ENCODE measurements around the gene LCN15. TPM values are rescaled to one million over a fixed set of nuclear protein-coding genes. Genes with fewer than 3 reads are reported as not detected.
A peak's percentile ranks its signal among the peaks of the same experiment; 100 is the strongest.

Gene LCN15
- total RNA-seq, 2 donors from 2014 or later, result 0.63 to 1.4 TPM

DNA sequence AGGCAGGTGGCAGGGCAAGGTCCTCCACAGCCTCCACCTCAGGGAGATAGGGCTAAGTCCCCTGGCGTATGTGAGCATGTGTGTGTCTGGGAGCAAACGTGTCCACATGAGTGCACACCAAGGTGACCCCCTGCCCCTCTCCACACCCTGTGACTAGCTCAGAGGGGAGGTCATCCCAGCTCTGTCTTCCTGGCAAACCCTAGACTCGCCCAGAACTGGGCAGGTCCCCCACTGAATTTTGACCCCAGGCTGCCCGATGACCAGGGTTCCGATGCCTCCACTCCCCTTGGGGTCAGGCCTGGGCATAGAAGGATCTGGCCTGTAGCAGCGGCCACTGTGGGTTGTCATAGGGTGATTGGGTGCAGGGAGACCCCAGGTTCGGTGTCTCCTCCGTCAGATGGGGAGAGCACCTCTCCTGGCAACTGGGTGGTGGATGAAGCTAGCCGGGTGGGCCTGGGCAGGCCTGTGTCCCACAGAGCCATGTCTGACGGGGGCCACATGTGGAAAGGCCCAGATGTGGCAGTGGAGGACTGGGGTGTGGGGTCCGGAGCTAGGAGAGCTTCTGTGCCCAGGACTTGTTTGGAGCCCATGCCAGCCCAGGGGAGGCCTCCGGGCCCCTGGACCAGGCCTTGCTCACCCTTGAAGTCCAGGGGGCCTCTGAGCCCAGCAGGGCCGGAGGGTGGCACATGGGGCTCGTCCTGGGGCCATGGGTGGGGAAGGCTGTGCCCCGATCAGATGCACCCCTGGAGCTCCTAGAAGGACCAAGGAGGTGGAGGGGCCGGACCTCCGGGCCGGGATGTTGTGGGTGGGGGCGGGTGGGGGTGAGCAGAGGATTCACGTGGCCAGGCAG lies 45.7 kb downstream of the LCN15 start:
- peaks cover 0 to 68% of the 10 kb centered on the region in 2 donors for H3K4me1 ChIP-seq
- DNase-seq (ENCODE audit: low spot score), result no peak

DNA sequence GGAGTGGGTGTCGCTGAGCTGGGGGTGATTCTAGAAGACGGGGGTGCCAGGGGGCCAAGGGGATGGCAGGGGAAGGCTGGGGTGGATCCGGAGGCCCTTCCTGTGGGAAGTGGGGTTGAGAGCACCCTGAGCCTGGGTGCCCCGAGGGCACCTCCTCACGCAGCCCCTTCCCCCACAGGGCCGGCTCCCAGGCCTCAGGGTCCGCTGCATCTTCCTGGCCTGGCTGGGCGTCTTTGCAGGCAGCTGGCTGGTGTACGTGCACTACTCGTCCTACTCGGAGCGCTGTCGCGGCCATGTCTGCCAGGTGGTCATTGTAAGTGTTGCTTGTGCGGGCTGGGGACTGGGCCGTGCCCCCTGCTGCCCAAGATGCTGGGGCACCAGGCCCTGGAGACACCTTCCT lies 46.9 kb downstream of the LCN15 start:
- Histone ChIP-seq H3K9me3 (no peaks in the 10 kb centered on the region), H3K36me3 (peaks cover 9% of the 10 kb centered on the region), H3K4me3 (no peak overlapping the region), H3K27ac (no peak overlapping the region), H3K4me1 (peaks cover 0 to 66% of the 10 kb centered on the region in 2 donors), H3K27me3 (no peaks in the 10 kb centered on the region)
- TF ChIP-seq, protein P1, sequence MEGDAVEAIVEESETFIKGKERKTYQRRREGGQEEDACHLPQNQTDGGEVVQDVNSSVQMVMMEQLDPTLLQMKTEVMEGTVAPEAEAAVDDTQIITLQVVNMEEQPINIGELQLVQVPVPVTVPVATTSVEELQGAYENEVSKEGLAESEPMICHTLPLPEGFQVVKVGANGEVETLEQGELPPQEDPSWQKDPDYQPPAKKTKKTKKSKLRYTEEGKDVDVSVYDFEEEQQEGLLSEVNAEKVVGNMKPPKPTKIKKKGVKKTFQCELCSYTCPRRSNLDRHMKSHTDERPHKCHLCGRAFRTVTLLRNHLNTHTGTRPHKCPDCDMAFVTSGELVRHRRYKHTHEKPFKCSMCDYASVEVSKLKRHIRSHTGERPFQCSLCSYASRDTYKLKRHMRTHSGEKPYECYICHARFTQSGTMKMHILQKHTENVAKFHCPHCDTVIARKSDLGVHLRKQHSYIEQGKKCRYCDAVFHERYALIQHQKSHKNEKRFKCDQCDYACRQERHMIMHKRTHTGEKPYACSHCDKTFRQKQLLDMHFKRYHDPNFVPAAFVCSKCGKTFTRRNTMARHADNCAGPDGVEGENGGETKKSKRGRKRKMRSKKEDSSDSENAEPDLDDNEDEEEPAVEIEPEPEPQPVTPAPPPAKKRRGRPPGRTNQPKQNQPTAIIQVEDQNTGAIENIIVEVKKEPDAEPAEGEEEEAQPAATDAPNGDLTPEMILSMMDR (IDR thresholded peaks at IDR 0.05), result no peak
- no peak for DNase-seq (ENCODE audit: low spot score)

More for the DNA sequence above, 45.7 kb downstream of the LCN15 start:
- Histone ChIP-seq H3K9me3 (no peaks in the 10 kb centered on the region), H3K36me3 (peaks cover 20% of the 10 kb centered on the region), H3K4me3 (no peak overlapping the region), H3K27me3 (no peaks in the 10 kb centered on the region), H3K27ac (peak overlapping the region; percentile 85 to 88)
- TF ChIP-seq, protein P1 (IDR thresholded peaks at IDR 0.05), result no peak

DNA sequence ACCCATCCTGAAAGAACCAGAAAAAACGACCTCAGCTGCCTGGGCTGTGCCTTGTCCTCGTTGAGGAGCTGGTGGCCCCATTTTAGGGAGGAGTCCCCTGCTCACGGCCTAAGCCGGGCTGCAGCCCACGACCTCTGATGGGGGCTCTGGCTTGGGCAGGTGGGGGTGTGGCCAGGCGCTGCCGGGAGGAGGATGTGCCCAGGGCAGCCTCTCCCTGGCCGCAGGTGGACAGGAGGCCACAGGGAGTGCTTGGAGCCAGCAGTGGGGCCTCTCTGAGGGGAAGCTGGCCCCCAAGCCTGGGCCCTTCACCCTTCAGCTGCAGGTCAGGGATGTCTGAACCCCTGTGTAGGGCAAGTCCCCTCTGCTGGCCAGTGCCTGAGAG lies 49.4 kb downstream of the LCN15 start:
- no peaks in the 10 kb centered on the region for H3K27me3 ChIP-seq
- H3K4me1 ChIP-seq, result peaks cover 0 to 48% of the 10 kb centered on the region in 2 donors
- TF ChIP-seq, protein P1 (IDR thresholded peaks at IDR 0.05), result no peak
- H3K4me3 ChIP-seq, result no peak overlapping the region
- H3K9me3 ChIP-seq, result no peaks in the 10 kb centered on the region
- H3K36me3 ChIP-seq, result no peaks in the 10 kb centered on the region
- DNase-seq (ENCODE audit: low spot score), result no peak
- peak overlapping the region; percentile 67 to 80 for H3K27ac ChIP-seq

DNA sequence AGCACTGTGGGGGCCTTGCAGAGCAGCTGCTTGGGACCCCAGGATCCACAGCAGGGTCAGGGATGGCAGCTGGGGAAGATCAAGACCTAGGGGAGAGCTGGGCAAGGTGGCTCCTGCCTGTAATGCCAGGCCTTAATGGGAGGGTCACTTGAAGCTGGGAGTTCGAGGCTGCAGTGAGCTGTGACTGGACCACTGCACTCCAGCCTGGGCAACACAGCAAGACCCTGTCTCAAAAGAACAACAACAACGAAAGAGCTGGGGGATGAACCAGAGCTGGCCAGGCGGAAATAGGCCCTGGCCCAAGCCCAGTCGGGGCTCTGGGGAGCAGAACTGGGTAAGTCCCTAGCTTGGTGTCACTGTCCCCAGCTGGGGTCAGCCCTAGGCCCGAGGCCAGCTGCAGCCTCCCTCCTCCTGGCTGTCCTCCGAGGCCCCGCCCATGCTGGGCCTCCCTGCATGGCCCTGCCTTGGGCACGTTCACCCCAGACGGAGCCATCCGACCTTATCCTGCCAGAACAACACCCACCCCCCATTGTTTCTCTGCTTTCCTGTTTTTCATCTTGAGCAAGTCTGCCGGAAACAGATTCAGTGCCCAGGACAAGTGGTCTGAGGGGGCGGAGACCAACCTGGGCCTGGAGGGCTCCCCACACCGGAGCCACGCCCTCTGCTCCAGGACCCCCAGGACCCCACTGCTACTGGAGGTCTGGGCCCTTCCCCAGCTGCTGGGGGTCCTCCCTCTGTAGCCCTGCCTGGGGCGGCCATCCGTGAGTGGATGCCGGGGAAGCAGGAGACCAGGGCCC lies 50.0 kb downstream of the LCN15 start:
- no peak for DNase-seq (ENCODE audit: low spot score)
- Histone ChIP-seq H3K4me1 (peaks cover 0 to 42% of the 10 kb centered on the region in 2 donors), H3K9me3 (no peaks in the 10 kb centered on the region), H3K27ac (peak overlapping the region; percentile 80), H3K36me3 (no peaks in the 10 kb centered on the region), H3K4me3 (no peak overlapping the region), H3K27me3 (no peaks in the 10 kb centered on the region)
- TF ChIP-seq, protein P1 (IDR thresholded peaks at IDR 0.05), result no peak

DNA sequence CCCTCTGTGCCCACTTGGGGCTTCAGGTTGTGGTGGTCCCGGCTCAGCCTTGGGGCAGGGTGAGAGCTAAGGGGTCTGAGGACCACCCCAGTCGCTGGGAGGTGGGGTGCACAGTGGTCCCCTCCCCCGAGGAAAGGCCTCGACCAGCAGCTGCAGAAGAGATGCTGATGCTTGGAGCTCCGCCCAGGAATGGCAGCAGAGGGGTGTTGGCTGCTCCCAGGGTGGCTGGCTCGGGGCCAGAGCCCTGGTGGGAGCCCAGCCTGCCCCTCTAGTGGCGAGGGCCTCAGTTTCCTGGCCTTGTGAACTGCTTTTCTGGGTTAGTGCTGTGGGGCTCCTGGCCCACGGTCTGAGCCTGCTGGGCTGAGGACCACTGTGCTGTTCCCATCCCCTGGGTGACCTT lies 50.8 kb downstream of the LCN15 start:
- no peak for DNase-seq (ENCODE audit: low spot score)

More for the DNA sequence above, 50.8 kb downstream of the LCN15 start:
- H3K9me3 ChIP-seq, result no peaks in the 10 kb centered on the region
- H3K27me3 ChIP-seq, result no peaks in the 10 kb centered on the region
- H3K4me1 ChIP-seq, result peaks cover 0 to 36% of the 10 kb centered on the region in 2 donors
- no peaks in the 10 kb centered on the region for H3K36me3 ChIP-seq
- peak overlapping the region; percentile 76 to 82 for H3K4me3 ChIP-seq
- H3K27ac ChIP-seq, result peak overlapping the region; percentile 80
- TF ChIP-seq, protein P1 (IDR thresholded peaks at IDR 0.05), result no peak

All from right atrium auricular region (tissue), 2 donors.